Heart left ventricle (tissue), 16 donors: ENCODE data around the gene UBQLNL. TPM values are rescaled to one million over a fixed set of nuclear protein-coding genes. Genes with fewer than 3 reads are reported as not detected.

Experiments used
- ATAC-seq, 4 donors: fragments of 200-7000 bp; cut with Tn5 transposase; one replicate each; pipeline ENCODE4 v1.9.1; 2020 to 2022; ENCODE audit warnings: moderate library complexity in 4 of 4, mild to moderate bottlenecking in 3 of 4, moderate number of reproducible peaks in 1 of 4
- DNase-seq, 5 donors: peaks; one replicate each; pipeline ENCODE4 v3.0.0-alpha.2; 2020
- H3K27ac ChIP-seq, 12 donors: fragments of 200-600 bp; sonication (generic) in 4 of 12; one replicate each; pipeline versions ENCODE4 v1.5.0 to v1.8.0; 2016 to 2022; ENCODE audit warnings: mild to moderate bottlenecking in 2 of 12
- H3K27me3 ChIP-seq, 9 donors: fragments of 200-600 bp; sonication (generic) in 2 of 9; one replicate each; pipeline versions ENCODE4 v1.5.1 to v1.8.0; 2016 to 2022; ENCODE audit warnings: mild to moderate bottlenecking in 3 of 9
- H3K36me3 ChIP-seq, 9 donors: fragments of 200-600 bp; sonication (generic) in 2 of 9; one replicate each; pipeline versions ENCODE4 v1.5.0 to v1.8.0; 2018 to 2022; ENCODE audit warnings: mild to moderate bottlenecking in 2 of 9
- H3K4me1 ChIP-seq, 12 donors: fragments of 200-600 bp; sonication (generic) in 4 of 12; one replicate each; pipeline versions ENCODE4 v1.5.0 to v1.8.0; 2016 to 2022; ENCODE audit warnings: mild to moderate bottlenecking in 3 of 12
- H3K4me3 ChIP-seq, 12 donors: fragments of 200-600 bp; sonication (generic) in 4 of 12; one replicate each; pipeline versions ENCODE4 v1.5.0 to v1.8.0; 2017 to 2022; ENCODE audit warnings: mild to moderate bottlenecking in 9 of 12, moderate library complexity in 4 of 12
- H3K9me3 ChIP-seq, 12 donors: fragments of 200-600 bp; sonication (generic) in 4 of 12; one replicate each; pipeline versions ENCODE4 v1.5.0 to v1.8.0; 2016 to 2022; ENCODE audit warnings: mild to moderate bottlenecking in 1 of 12
- POLR2A ChIP-seq, 2 donors: fragments of 450-650 bp; IDR thresholded peaks; one replicate each; pipeline ENCODE4 v1.6.1; 2017; ENCODE audit warnings: antibody characterized with exemption in 2 of 2, mild to moderate bottlenecking in 2 of 2, moderate library complexity in 2 of 2
- WGBS, 4 donors: extraction: QIAGEN DNeasy Blood & Tissue Kit in 2 of 4; methylation state at CpG; one replicate each; pipeline versions ENCODE4 v1.1.5 to v1.1.7; 2013 to 2018; 5-methylcytosine and 5-hydroxymethylcytosine counted together
- intact Hi-C, 10 donors: fragments of 100-400 bp; cut with DNase I; formaldehyde crosslinking; loops; one replicate each; pipeline versions ENCODE4 v1.11.1 to v1.14.2; 2022
- polyA plus RNA-seq, 2 donors: library from polyadenylated mRNA; stranded (reverse); fragments of 200-250 nt; gene quantifications; one replicate each; pipeline ENCODE4 v1.2.3, GENCODE V29; 2013
- total RNA-seq, 9 donors: library from RNA; depleted of rRNA in 2 of 9; stranded (reverse); fragments of >200 nt in 2 of 9; fragmentation: NEBNext Ultra II Directional in 3 of 9; extraction: Animal tissue kit (Norgen Biotek cat#: 25700) in 3 of 9; gene quantifications; one replicate each; pipeline versions ENCODE4 v1.1.0 to v1.2.4, GENCODE V29; 2016 to 2023
- TF ChIP-seq, protein P1 (sequence below), 12 donors: fragments of 200-600 bp; sonication (generic) in 4 of 12; IDR thresholded peaks; one replicate each; pipeline versions ENCODE4 v1.5.0 to v1.8.0; 2018 to 2022; ENCODE audit warnings: antibody characterized with exemption in 12 of 12, mild to moderate bottlenecking in 5 of 12
- donor health status: ischemic (EF 13 %, LVEDD 7.1; RV severe dilation, severe dysfunction).
- donor health status: healthy with polysubstance abuse.
- donor health status: DM: no; HTN: yes; CAD: no.
- donor health status: DM: no; HTN: no; CAD: no.
- donor health status: ischemic (EF 25% LVEDD 6.9; RV normal size, moderate dysfunction).
- donor health status: ischemic (EF 25% LVEDD 5.7; RV mildly dilated, moderate dysfunction).
- donor health status: healthy.
- donor health status: DM: yes; HTN: yes; CAD: no.
- donor health status: ischemic (EF 35%, LVEDD 5.7; RV mildly dilated, moderate dysfunction).
- donor health status: nonischemic (EF 11% LVEDD 7.7; RV severe dilation, severe dysfunction).
- donor health status: DM: yes; HTN: yes; CAD: no.
- donor health status: PGD.
- donor health status: ischemic (EF 29% LVEDD 5.4; RV normal size, mild dysfunction).
- donor health status: nonischemic (EF 23%, LVEDD 6.1; RV moderate dilation, normal function).

The UBQLNL gene
- total and polyA plus RNA-seq, 11 donors: 0.03 to 0.25 (median 0.17) TPM; not detected in 4

DNA sequence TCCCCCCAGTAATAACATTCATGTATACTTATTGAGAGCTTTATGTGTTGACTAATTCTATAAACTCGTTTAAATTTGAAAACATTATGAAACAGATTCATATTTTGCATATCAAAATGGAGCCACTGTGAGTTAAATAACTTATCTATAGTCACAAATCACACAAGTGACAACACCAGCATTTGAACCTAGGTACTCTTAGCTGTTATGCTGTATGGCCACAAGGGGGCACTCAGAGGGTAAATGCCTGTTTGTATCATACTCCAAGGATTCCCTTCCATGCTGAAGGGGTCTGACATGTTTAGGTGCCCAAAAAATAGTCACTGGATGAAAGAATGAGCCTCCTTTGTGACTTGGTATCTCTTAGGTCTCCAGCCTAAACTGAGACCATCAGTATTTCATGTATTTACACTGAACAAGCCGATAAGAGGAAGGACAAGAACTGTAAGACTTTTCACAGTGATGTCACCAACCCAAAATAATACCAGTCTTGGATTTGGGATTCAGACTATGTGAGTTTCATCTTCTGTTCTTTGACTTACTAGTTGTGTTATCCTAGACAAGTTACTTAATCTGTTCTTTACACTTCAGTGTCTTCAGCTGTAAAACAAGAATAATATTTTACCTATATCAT lies 40.2 kb downstream of the UBQLNL start:
- Histone ChIP-seq H3K4me3 (no peak overlapping the region), H3K4me1 (no peaks in the 10 kb centered on the region), H3K27ac (no peak overlapping the region), H3K9me3 (no peaks in the 10 kb centered on the region), H3K27me3 (peaks cover 0 to 6% (median 0%) of the 10 kb centered on the region in 9 donors), H3K36me3 (no peaks in the 10 kb centered on the region)
- intact Hi-C loops: loop anchor here in 9 of 10 donors (1.0 to 10.0 kb wide), 5 partner anchors 76 to 332 kb away; partner anchors contain the start of gene OR52N2 (in 8 of the 9)
- peak in 1 of 4 donors; percentile 66 for ATAC-seq
- 29 to 38% (median 35%) methylated on average over 2 of the region's 2 CpGs for WGBS, 4 donors
- TF ChIP-seq, protein P1, sequence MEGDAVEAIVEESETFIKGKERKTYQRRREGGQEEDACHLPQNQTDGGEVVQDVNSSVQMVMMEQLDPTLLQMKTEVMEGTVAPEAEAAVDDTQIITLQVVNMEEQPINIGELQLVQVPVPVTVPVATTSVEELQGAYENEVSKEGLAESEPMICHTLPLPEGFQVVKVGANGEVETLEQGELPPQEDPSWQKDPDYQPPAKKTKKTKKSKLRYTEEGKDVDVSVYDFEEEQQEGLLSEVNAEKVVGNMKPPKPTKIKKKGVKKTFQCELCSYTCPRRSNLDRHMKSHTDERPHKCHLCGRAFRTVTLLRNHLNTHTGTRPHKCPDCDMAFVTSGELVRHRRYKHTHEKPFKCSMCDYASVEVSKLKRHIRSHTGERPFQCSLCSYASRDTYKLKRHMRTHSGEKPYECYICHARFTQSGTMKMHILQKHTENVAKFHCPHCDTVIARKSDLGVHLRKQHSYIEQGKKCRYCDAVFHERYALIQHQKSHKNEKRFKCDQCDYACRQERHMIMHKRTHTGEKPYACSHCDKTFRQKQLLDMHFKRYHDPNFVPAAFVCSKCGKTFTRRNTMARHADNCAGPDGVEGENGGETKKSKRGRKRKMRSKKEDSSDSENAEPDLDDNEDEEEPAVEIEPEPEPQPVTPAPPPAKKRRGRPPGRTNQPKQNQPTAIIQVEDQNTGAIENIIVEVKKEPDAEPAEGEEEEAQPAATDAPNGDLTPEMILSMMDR (IDR thresholded peaks at IDR 0.05): peak; percentile 68 to 89 (median 80)
- TF ChIP-seq POLR2A (IDR thresholded peaks at IDR 0.05): no peak
- peak in 3 of 5 donors; percentile 29 to 39 (median 37) for DNase-seq

- intact Hi-C loops: loop anchor here in 5 of 10 donors (2.0 to 10.0 kb wide), 3 partner anchors 81 to 335 kb away; partner anchors contain the start of gene OR52N2 (in 2 of the 5)
- no peak for TF ChIP-seq POLR2A (IDR thresholded peaks at IDR 0.05)
- TF ChIP-seq, protein P1 (IDR thresholded peaks at IDR 0.05): no peak
- no peak overlapping the region for H3K4me3 ChIP-seq
These were observed 42.6 kb downstream of the UBQLNL start for GRCh38 chr11:5473921-5474320.

GRCh38 chr11:5467527-5467926 lies 49.0 kb downstream of the UBQLNL start:
- H3K27ac ChIP-seq: no peak overlapping the region
- DNase-seq: no peak
- no peaks in the 10 kb centered on the region for H3K27me3 ChIP-seq
- no peak overlapping the region for H3K4me3 ChIP-seq
- TF ChIP-seq, protein P1 (IDR thresholded peaks at IDR 0.05): no peak
- no peak for TF ChIP-seq POLR2A (IDR thresholded peaks at IDR 0.05)
- ATAC-seq: no peak
- intact Hi-C loops: no loop called here
- H3K36me3 ChIP-seq: no peaks in the 10 kb centered on the region
- 36 to 57% (median 44%) methylated on average over 2 of the region's 2 CpGs for WGBS, 4 donors
- H3K9me3 ChIP-seq: no peaks in the 10 kb centered on the region
- no peaks in the 10 kb centered on the region for H3K4me1 ChIP-seq

More at GRCh38 chr11:5473921-5474320, 42.6 kb downstream of the UBQLNL start:
- Histone ChIP-seq H3K27ac (no peak overlapping the region), H3K4me1 (no peaks in the 10 kb centered on the region), H3K27me3 (peaks cover 0 to 6% (median 0%) of the 10 kb centered on the region in 9 donors), H3K9me3 (no peaks in the 10 kb centered on the region), H3K36me3 (no peaks in the 10 kb centered on the region)
- DNase-seq (no peak), ATAC-seq (no peak)

Other genes with a start within 250 kb of the UBQLNL start
- not detected for gene HBE1, start 246.8 kb downstream of the UBQLNL start, total RNA-seq
- gene HBE1, start 246.8 kb downstream of the UBQLNL start, polyA plus RNA-seq: not detected
- not detected for gene OR51B4, start 214.8 kb downstream of the UBQLNL start, total RNA-seq
- gene OR51B4, start 214.8 kb downstream of the UBQLNL start, polyA plus RNA-seq: not detected
- gene OR51B2, start 192.4 kb downstream of the UBQLNL start, total RNA-seq: not detected
- gene OR51B2, start 192.4 kb downstream of the UBQLNL start, polyA plus RNA-seq: not detected
- gene OR51B5, start 173.2 kb downstream of the UBQLNL start, total RNA-seq: under 1 TPM in 1 of 9 donors, not detected in 8; 0.80 TPM
- gene OR51B5, start 173.2 kb downstream of the UBQLNL start, polyA plus RNA-seq: under 1 TPM in 1 of 2 donors, not detected in 1; 0.11 TPM
- not detected for gene OR51B6, start 165.2 kb downstream of the UBQLNL start, total RNA-seq
- not detected for gene OR51B6, start 165.2 kb downstream of the UBQLNL start, polyA plus RNA-seq
- gene OR51M1, start 132.9 kb downstream of the UBQLNL start, total RNA-seq: not detected
- not detected for gene OR51M1, start 132.9 kb downstream of the UBQLNL start, polyA plus RNA-seq
- not detected for gene OR51Q1, start 94.6 kb downstream of the UBQLNL start, total RNA-seq
- gene OR51Q1, start 94.6 kb downstream of the UBQLNL start, polyA plus RNA-seq: not detected
- gene OR51I1, start 75.2 kb downstream of the UBQLNL start, total RNA-seq: not detected
- not detected for gene OR51I1, start 75.2 kb downstream of the UBQLNL start, polyA plus RNA-seq
- not detected for gene OR51I2, start 67.4 kb downstream of the UBQLNL start, total RNA-seq
- gene OR51I2, start 67.4 kb downstream of the UBQLNL start, polyA plus RNA-seq: not detected
- gene OR52D1, start 28.0 kb downstream of the UBQLNL start, total RNA-seq: not detected
- gene OR52D1, start 28.0 kb downstream of the UBQLNL start, polyA plus RNA-seq: not detected
- under 1 TPM in 1 of 9 donors, not detected in 8; 0.16 TPM for gene UBQLN3, start 6.7 kb downstream of the UBQLNL start, total RNA-seq
- gene UBQLN3, start 6.7 kb downstream of the UBQLNL start, polyA plus RNA-seq: not detected
- gene OR52H1, start 31.8 kb upstream of the UBQLNL start, total RNA-seq: under 1 TPM in 2 of 9 donors, not detected in 7; 0.32 to 0.47 TPM
- gene OR52H1, start 31.8 kb upstream of the UBQLNL start, polyA plus RNA-seq: not detected
- gene OR52B6, start 64.2 kb upstream of the UBQLNL start, total RNA-seq: not detected
- not detected for gene OR52B6, start 64.2 kb upstream of the UBQLNL start, polyA plus RNA-seq
- gene TRIM6, start 79.9 kb upstream of the UBQLNL start, total RNA-seq: 1 to 10 TPM in 6 of 9 donors, under 1 TPM in 3; 0.39 to 2.4 (median 1.1) TPM
- under 1 TPM; 0.50 to 0.88 TPM for gene TRIM6, start 79.9 kb upstream of the UBQLNL start, polyA plus RNA-seq
- gene TRIM34, start 108.3 kb upstream of the UBQLNL start, total RNA-seq: 1 to 10 TPM; 1.3 to 9.1 (median 1.6) TPM
- 1 to 10 TPM in 1 of 2 donors, under 1 TPM in 1; 0.72 to 1.9 TPM for gene TRIM34, start 108.3 kb upstream of the UBQLNL start, polyA plus RNA-seq
- gene TRIM5, start 168.4 kb upstream of the UBQLNL start, total RNA-seq: 10 to 100 TPM in 2 of 9 donors, 1 to 10 TPM in 7; 7.5 to 15.9 (median 8.9) TPM
- 1 to 10 TPM; 4.7 to 8.2 TPM for gene TRIM5, start 168.4 kb upstream of the UBQLNL start, polyA plus RNA-seq
- 10 to 100 TPM in 8 of 9 donors, 1 to 10 TPM in 1; 9.4 to 83.0 (median 17.0) TPM for gene TRIM22, start 173.1 kb upstream of the UBQLNL start, total RNA-seq
- 1 to 10 TPM; 9.2 to 10.0 TPM for gene TRIM22, start 173.1 kb upstream of the UBQLNL start, polyA plus RNA-seq
- gene OR56B1, start 219.7 kb upstream of the UBQLNL start, total RNA-seq: under 1 TPM in 1 of 9 donors, not detected in 8; 0.13 TPM
- gene OR56B1, start 219.7 kb upstream of the UBQLNL start, polyA plus RNA-seq: not detected
- under 1 TPM in 1 of 9 donors, not detected in 8; 0.38 TPM for gene OR52N4, start 237.5 kb upstream of the UBQLNL start, total RNA-seq
- gene OR52N4, start 237.5 kb upstream of the UBQLNL start, polyA plus RNA-seq: not detected